Measurements from ENCODE around the gene C8B.
A peak's percentile ranks its signal among the peaks of the same experiment; 100 is the strongest.

The C8B gene

DNA sequence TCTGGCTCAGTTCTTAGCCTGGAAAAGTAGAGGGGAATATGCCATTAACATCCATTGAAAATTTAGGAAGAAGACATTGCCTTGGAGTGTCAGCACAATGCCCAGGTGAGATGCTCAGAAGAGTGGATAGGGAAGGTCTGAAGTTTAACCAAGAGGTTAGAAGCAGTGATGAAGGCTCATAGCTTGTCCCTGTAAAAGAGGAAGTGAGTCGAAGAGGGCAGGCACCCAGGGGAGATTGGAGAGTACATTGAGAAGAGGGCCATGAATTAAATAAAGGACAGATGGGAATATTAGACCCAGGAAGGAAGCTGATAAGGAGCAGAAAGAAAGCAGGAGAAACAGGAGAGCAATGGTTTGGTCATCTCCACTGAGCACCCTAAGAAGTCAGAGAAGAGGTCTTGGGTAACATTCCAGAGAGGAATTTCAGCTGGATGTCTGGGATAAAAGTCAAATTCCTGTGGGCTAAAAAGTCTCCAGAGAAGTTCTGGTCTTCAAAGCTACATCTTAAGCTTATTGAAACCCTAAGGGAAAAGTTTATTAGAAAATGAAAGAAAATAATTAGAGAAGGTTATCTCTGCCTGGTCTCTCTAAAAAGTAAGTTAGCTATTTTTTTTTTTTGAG lies 17.3 kb downstream of the C8B start:
- no peaks in the 10 kb centered on the region for H3K36me3 ChIP-seq (ENCODE audit: insufficient read depth, insufficient read length, low read length)
- H3K9ac ChIP-seq (ENCODE audit: insufficient read length, low read depth): no peak overlapping the region
- H3K4me1 ChIP-seq (ENCODE audit: insufficient read depth, insufficient read length): no peaks in the 10 kb centered on the region
- no peak for DNase-seq (ENCODE audit: low read depth, low spot score)
- H3K9me3 ChIP-seq (ENCODE audit: insufficient read depth, low read length): no peaks in the 10 kb centered on the region
- no peak overlapping the region for H3K4me3 ChIP-seq (ENCODE audit: insufficient read length, low read depth)
- H3K27me3 ChIP-seq (ENCODE audit: insufficient read depth, insufficient read length): no peaks in the 10 kb centered on the region
- no peak for TF ChIP-seq ZNF274 (IDR thresholded peaks at IDR 0.05; ENCODE audit: low read depth, low read length)
- no peak for TF ChIP-seq YY1 (IDR thresholded peaks at IDR 0.05; ENCODE audit: insufficient read depth, insufficient read length)
- no peak for TF ChIP-seq SUZ12 (IDR thresholded peaks at IDR 0.05; ENCODE audit: extremely low read depth, insufficient read depth, insufficient read length)

DNA sequence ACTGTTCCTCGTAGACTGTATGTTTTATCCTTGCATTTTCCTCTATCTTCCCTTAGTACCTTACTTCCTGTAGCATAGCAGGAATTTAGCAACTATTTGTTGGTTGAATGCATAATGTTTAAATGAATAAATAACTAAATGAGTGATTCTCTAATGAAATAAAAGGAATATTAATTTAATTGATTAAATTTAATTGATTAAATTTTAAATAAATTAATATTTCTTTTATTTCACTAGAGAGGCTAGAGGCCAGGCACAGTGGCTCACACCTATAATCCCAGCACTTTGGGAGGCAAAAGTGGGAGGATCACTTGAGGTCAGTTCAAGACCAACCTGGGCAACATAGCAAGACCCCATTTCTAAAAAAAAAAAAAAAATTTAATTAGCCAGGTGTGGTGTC lies 25.8 kb downstream of the C8B start:
- Histone ChIP-seq H3K4me1 (ENCODE audit: insufficient read depth, insufficient read length) (no peaks in the 10 kb centered on the region), H3K36me3 (ENCODE audit: insufficient read depth, insufficient read length, low read length) (no peaks in the 10 kb centered on the region), H3K9ac (ENCODE audit: insufficient read length, low read depth) (no peak overlapping the region), H3K27me3 (ENCODE audit: insufficient read depth, insufficient read length) (peaks cover 12% of the 10 kb centered on the region), H3K9me3 (ENCODE audit: insufficient read depth, low read length) (no peaks in the 10 kb centered on the region), H3K4me3 (ENCODE audit: insufficient read length, low read depth) (no peak overlapping the region)
- TF ChIP-seq ZNF274 (IDR thresholded peaks at IDR 0.05; ENCODE audit: low read depth, low read length): no peak
- TF ChIP-seq SUZ12 (IDR thresholded peaks at IDR 0.05; ENCODE audit: extremely low read depth, insufficient read depth, insufficient read length): no peak
- no peak for TF ChIP-seq YY1 (IDR thresholded peaks at IDR 0.05; ENCODE audit: insufficient read depth, insufficient read length)
- DNase-seq (ENCODE audit: low read depth, low spot score): no peak

DNA sequence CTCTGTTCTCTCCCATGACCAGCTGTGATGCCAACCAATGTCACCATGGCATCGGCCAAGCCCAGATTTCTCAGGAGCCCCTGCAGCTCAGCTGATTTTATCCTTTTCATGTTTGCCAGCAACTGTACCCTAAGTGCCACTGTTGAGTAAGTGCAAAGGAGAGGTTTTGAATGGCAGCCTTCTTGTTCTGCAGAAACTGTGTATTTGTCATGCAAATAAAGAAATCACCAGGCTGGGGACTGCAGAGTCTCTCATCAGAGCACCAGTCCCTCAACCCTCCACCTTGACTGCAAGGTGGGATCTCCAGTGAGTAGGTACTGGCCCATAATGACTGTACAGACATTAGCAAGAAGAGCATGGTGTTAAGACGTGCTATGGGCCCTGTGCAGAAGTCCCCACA lies 26.6 kb downstream of the C8B start:
- no peak overlapping the region for H3K9ac ChIP-seq (ENCODE audit: insufficient read length, low read depth)
- no peaks in the 10 kb centered on the region for H3K36me3 ChIP-seq (ENCODE audit: insufficient read depth, insufficient read length, low read length)
- TF ChIP-seq ZNF274 (IDR thresholded peaks at IDR 0.05; ENCODE audit: low read depth, low read length): no peak
- TF ChIP-seq YY1 (IDR thresholded peaks at IDR 0.05; ENCODE audit: insufficient read depth, insufficient read length): no peak
- no peak for TF ChIP-seq SUZ12 (IDR thresholded peaks at IDR 0.05; ENCODE audit: extremely low read depth, insufficient read depth, insufficient read length)
- peaks cover 13% of the 10 kb centered on the region for H3K27me3 ChIP-seq (ENCODE audit: insufficient read depth, insufficient read length)
- no peaks in the 10 kb centered on the region for H3K9me3 ChIP-seq (ENCODE audit: insufficient read depth, low read length)
- no peak overlapping the region for H3K4me3 ChIP-seq (ENCODE audit: insufficient read length, low read depth)
- no peak for DNase-seq (ENCODE audit: low read depth, low spot score)
- H3K4me1 ChIP-seq (ENCODE audit: insufficient read depth, insufficient read length): no peaks in the 10 kb centered on the region

DNA sequence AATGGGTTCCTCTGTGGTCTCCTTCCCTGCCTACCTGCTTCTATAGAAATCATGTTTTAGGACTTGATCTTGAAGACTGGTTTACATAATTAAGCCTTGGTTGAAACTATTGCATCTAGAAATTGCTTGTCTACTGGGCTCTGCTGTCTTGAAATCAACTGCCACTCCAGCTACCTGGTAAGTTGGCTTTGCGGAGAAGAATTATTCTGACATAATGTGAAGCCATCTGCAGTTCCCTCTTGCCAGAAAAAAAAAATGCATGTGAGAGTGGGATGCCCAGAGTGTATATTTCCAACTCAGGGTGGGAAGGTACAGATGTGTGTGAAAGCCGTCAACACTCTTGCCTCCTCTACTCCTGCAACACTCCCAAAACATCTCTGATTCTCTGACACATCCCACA lies 27.2 kb downstream of the C8B start:
- no peaks in the 10 kb centered on the region for H3K4me1 ChIP-seq (ENCODE audit: insufficient read depth, insufficient read length)
- H3K36me3 ChIP-seq (ENCODE audit: insufficient read depth, insufficient read length, low read length): no peaks in the 10 kb centered on the region
- H3K9ac ChIP-seq (ENCODE audit: insufficient read length, low read depth): no peak overlapping the region
- no peak overlapping the region for H3K4me3 ChIP-seq (ENCODE audit: insufficient read length, low read depth)
- H3K27me3 ChIP-seq (ENCODE audit: insufficient read depth, insufficient read length): peaks cover 17% of the 10 kb centered on the region
- TF ChIP-seq ZNF274 (IDR thresholded peaks at IDR 0.05; ENCODE audit: low read depth, low read length): no peak
- TF ChIP-seq YY1 (IDR thresholded peaks at IDR 0.05; ENCODE audit: insufficient read depth, insufficient read length): no peak
- no peak for TF ChIP-seq SUZ12 (IDR thresholded peaks at IDR 0.05; ENCODE audit: extremely low read depth, insufficient read depth, insufficient read length)
- no peak for DNase-seq (ENCODE audit: low read depth, low spot score)
- H3K9me3 ChIP-seq (ENCODE audit: insufficient read depth, low read length): no peaks in the 10 kb centered on the region

DNA sequence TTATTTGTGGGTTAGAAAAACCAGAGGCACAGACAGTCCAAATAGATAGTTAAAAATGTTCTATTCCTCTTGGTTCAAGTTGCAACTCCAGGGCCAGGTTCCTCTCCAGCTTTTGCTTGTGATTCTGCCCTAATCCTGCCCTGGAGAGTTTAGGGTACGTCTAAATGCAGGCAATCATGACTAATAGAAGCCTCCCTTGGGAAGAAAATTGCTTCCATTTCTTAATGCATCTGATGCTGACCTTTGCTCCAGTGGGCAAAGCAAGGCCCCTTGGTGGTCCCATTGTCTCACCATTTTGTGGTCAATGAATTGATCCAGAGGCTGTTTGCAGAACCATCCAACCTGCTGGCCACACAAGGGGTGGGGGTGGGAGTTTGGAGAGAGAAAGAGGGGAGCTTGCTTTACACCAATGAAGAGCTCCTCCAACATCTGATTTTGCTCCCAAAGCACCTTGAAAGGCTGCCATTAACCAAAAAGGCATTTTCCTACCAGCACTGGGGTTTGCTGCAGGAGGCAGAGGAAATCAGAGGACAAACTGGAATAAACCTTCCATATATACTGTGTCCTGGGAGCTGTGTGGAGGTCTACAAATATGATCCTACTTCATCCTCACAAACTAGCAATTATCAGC lies 31.3 kb downstream of the C8B start:
- peak; percentile 55 for DNase-seq (ENCODE audit: low read depth, low spot score)
- no peak overlapping the region for H3K9ac ChIP-seq (ENCODE audit: insufficient read length, low read depth)
- no peak overlapping the region for H3K4me3 ChIP-seq (ENCODE audit: insufficient read length, low read depth)
- no peaks in the 10 kb centered on the region for H3K4me1 ChIP-seq (ENCODE audit: insufficient read depth, insufficient read length)
- TF ChIP-seq ZNF274 (IDR thresholded peaks at IDR 0.05; ENCODE audit: low read depth, low read length) (no peak), YY1 (IDR thresholded peaks at IDR 0.05; ENCODE audit: insufficient read depth, insufficient read length) (no peak), SUZ12 (IDR thresholded peaks at IDR 0.05; ENCODE audit: extremely low read depth, insufficient read depth, insufficient read length) (no peak)
- H3K9me3 ChIP-seq (ENCODE audit: insufficient read depth, low read length): no peaks in the 10 kb centered on the region
- no peaks in the 10 kb centered on the region for H3K36me3 ChIP-seq (ENCODE audit: insufficient read depth, insufficient read length, low read length)
- H3K27me3 ChIP-seq (ENCODE audit: insufficient read depth, insufficient read length): peaks cover 32% of the 10 kb centered on the region

DNA sequence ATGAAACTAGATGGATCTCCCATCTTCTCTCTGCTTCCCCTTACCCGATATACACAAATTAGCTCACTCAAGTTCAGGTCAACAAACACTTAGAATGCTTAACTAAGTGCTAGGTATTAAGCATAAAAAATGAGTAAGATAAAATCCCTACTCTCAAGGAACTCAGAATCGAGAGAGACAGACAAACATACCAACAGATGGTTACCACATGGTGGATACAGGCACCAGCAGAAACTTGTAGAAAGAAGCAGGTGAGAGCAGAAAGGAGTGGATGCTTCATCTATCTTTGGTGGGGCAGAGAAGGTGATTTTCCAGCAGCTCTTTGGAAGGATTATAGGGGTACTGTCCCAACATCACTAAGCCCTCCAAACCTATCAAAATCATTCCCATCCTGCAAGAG lies 32.2 kb downstream of the C8B start:
- Histone ChIP-seq H3K4me3 (ENCODE audit: insufficient read length, low read depth) (no peak overlapping the region), H3K27me3 (ENCODE audit: insufficient read depth, insufficient read length) (peaks cover 32% of the 10 kb centered on the region), H3K9ac (ENCODE audit: insufficient read length, low read depth) (no peak overlapping the region), H3K4me1 (ENCODE audit: insufficient read depth, insufficient read length) (no peaks in the 10 kb centered on the region), H3K36me3 (ENCODE audit: insufficient read depth, insufficient read length, low read length) (no peaks in the 10 kb centered on the region), H3K9me3 (ENCODE audit: insufficient read depth, low read length) (no peaks in the 10 kb centered on the region)
- no peak for DNase-seq (ENCODE audit: low read depth, low spot score)
- no peak for TF ChIP-seq ZNF274 (IDR thresholded peaks at IDR 0.05; ENCODE audit: low read depth, low read length)
- TF ChIP-seq SUZ12 (IDR thresholded peaks at IDR 0.05; ENCODE audit: extremely low read depth, insufficient read depth, insufficient read length): no peak
- no peak for TF ChIP-seq YY1 (IDR thresholded peaks at IDR 0.05; ENCODE audit: insufficient read depth, insufficient read length)

DNA sequence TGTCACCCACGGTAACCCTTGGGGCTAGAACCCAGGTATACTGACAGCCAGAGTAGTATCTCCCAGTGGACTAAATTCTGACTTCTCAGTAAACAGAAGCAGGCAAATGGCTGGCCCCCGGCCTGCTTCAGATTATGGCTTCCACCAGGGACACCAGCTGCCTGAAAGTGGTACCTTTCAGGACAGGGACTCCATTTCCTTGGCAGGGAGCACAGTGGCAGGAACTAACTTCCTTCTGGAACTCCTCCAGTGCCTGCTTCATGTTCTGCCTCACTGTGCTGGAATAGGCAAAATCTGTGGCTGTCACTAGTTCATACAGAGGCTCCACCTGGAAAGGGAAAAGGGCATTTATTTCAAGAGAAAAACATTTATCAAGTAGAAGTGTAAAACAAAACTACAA lies 32.7 kb downstream of the C8B start:
- H3K9ac ChIP-seq (ENCODE audit: insufficient read length, low read depth): no peak overlapping the region
- peaks cover 32% of the 10 kb centered on the region for H3K27me3 ChIP-seq (ENCODE audit: insufficient read depth, insufficient read length)
- no peak overlapping the region for H3K4me3 ChIP-seq (ENCODE audit: insufficient read length, low read depth)
- H3K36me3 ChIP-seq (ENCODE audit: insufficient read depth, insufficient read length, low read length): no peaks in the 10 kb centered on the region
- no peaks in the 10 kb centered on the region for H3K9me3 ChIP-seq (ENCODE audit: insufficient read depth, low read length)
- DNase-seq (ENCODE audit: low read depth, low spot score): no peak
- no peaks in the 10 kb centered on the region for H3K4me1 ChIP-seq (ENCODE audit: insufficient read depth, insufficient read length)
- no peak for TF ChIP-seq SUZ12 (IDR thresholded peaks at IDR 0.05; ENCODE audit: extremely low read depth, insufficient read depth, insufficient read length)
- TF ChIP-seq ZNF274 (IDR thresholded peaks at IDR 0.05; ENCODE audit: low read depth, low read length): no peak
- no peak for TF ChIP-seq YY1 (IDR thresholded peaks at IDR 0.05; ENCODE audit: insufficient read depth, insufficient read length)
